ENCODE results near the gene TBX2.
A peak's percentile ranks its signal among the peaks of the same experiment; 100 is the strongest.

TBX2 gene

DNA sequence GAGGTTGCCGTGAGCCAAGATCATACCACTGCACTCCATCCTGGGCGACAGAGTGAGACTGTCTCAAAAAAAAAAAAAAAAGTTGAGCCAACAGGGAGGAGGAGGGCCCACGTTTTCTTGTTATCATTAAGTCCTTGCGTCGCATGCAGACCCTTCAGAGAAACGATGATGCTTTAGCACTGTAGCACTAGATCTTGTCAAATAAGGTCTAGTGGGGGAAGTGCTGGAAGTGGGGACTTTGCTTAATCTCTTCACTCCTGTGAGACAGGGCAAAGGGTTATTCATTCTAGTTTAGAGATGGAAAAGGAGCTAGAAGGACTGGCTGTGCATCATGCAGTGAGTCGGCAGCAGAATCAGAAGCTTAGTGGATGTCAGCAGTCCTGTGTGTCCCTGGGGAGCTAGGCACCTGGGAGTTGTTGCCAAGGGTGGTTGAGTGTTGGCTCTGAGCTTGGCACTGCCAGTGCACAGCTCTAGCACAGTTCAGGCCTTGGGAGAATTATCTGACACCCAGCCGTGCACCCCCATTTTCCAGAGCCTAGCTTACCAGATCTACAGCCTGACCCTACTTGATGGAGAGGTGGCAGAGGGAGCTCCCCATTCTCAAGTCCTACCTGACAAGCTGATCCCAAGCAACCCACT lies 33.4 kb upstream of the TBX2 start:
- no peak for DNase-seq (ENCODE audit: low read depth)
- TF ChIP-seq, protein P1, sequence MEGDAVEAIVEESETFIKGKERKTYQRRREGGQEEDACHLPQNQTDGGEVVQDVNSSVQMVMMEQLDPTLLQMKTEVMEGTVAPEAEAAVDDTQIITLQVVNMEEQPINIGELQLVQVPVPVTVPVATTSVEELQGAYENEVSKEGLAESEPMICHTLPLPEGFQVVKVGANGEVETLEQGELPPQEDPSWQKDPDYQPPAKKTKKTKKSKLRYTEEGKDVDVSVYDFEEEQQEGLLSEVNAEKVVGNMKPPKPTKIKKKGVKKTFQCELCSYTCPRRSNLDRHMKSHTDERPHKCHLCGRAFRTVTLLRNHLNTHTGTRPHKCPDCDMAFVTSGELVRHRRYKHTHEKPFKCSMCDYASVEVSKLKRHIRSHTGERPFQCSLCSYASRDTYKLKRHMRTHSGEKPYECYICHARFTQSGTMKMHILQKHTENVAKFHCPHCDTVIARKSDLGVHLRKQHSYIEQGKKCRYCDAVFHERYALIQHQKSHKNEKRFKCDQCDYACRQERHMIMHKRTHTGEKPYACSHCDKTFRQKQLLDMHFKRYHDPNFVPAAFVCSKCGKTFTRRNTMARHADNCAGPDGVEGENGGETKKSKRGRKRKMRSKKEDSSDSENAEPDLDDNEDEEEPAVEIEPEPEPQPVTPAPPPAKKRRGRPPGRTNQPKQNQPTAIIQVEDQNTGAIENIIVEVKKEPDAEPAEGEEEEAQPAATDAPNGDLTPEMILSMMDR (conservative IDR thresholded peaks at IDR 0.05; ENCODE audit: low read depth, low read length), result no peak
- no peak overlapping the region for H3K4me3 ChIP-seq (ENCODE audit: low read length)

DNA sequence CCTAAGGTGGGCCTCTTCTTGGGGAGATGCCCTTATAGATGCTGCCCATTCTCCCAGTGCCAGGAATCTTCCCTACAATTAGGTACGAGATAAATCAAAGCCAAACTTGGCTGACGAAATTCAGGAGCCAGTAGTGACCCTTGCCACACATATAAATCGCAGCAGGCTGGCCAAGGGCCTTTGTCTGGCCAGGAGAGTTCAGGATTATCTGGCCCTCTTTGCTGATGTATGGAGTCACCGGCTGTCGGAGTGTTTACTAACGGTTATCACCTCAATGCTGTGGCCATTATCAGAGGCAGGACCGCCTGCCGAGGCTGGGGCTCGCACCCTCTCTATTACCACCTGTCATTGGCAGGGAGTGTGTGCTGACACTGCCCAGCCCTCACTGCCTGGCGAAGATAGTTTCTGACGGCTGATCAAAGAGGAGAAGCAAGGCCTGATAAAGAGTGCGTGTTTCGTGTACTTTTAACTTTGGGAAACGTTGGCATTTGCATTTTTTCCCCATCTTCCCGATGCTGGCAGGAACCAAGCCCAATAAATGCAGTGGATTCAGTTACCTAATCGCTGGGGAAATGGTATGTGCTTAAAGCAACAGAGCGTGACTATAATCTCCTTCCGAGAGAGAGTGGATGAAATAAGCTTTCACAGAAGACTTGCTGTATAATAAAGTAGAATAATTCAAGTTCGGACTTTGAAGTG lies 32.8 kb upstream of the TBX2 start:
- TF ChIP-seq, protein P1 (conservative IDR thresholded peaks at IDR 0.05; ENCODE audit: low read depth, low read length), result no peak
- DNase-seq (ENCODE audit: low read depth), result peak; percentile 49
- no peak overlapping the region for H3K4me3 ChIP-seq (ENCODE audit: low read length)

DNA sequence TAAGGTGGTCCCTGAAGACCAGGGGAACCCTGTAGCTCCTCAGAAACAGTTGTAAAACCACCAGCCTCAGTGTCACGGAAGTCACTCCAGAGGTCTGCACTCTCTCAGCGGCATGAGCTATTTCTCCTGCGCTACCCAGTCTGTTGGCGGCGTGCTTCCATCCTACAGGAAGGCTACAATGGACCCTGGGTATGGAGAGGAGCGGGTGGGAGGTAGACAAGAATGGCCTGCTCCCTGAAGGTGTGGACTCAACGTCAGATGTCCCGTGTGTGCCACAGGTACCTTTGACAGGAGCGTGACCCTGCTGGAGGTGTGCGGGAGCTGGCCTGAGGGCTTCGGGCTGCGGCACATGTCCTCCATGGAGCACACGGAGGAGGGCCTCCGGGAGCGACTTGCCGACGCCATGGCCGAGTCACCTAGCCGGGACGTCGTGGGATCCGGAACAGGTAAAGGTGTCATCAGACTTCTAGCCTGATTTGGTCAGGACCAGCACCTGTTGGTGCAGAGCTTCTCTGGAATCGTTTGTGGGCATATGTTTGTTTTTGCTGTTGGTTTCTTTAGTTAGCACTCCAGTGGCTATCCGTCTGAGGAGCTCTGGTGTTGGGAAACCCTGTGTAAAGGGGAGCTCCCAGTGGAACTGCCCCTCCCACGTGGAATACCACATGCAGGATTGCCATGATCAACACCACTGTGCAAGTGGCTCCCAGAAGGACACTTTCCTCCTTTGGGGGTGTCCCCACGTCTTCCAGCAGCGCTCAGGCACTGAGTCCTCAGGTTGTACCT lies 31.4 kb upstream of the TBX2 start:
- TF ChIP-seq, protein P1 (conservative IDR thresholded peaks at IDR 0.05; ENCODE audit: low read depth, low read length), result no peak
- no peak for DNase-seq (ENCODE audit: low read depth)
- no peak overlapping the region for H3K4me3 ChIP-seq (ENCODE audit: low read length)

GRCh38 chr17:61368832-61369450 lies 30.7 kb upstream of the TBX2 start:
- H3K4me3 ChIP-seq (ENCODE audit: low read length), result no peak overlapping the region
- DNase-seq (ENCODE audit: low read depth), result no peak

DNA sequence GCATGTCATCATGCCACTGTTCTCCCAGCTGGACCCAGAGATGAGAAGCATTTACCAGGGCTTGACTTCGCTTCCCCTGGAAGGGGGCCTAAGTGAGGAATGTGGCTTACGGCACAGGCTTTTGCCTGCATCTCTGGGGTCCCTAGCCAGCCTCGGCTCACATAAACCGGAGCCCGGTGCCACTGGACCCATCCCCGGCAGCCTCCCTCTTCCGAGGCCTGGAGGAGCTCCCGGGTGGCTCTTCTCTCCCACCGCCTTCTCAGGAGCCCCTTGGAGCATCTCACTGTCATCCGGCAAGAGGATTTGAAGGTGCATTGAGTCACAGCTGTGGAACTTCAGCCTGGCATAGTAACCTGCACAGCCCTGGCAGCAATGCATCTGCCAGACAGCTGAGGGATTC lies 29.9 kb upstream of the TBX2 start:
- H3K4me3 ChIP-seq (ENCODE audit: low read length), result no peak overlapping the region
- TF ChIP-seq, protein P1 (conservative IDR thresholded peaks at IDR 0.05; ENCODE audit: low read depth, low read length), result no peak
- no peak for DNase-seq (ENCODE audit: low read depth)

More at GRCh38 chr17:61368832-61369450, 30.7 kb upstream of the TBX2 start:
- TF ChIP-seq, protein P1 (conservative IDR thresholded peaks at IDR 0.05; ENCODE audit: low read depth, low read length), result no peak

DNA sequence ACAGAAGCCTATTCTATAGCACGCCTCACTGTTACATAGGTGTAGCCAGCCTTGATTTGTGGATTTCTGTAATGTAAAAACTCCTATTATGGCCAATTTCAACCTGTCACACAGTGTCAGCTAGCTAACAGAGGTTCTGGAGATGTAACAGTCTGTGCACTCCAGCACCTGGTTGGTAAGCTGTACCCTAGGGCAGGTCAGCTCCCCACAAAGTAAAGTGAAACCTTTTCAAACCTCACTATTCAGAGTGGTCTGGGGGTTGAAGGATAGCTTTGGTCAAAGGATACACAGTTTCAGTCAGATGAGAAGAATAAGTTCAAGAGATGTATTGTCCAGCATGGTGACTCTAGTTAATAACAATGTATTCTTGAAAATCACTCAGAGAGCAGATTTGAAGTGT lies 28.5 kb upstream of the TBX2 start:
- no peak for DNase-seq (ENCODE audit: low read depth)
- TF ChIP-seq, protein P1 (conservative IDR thresholded peaks at IDR 0.05; ENCODE audit: low read depth, low read length), result no peak
- no peak overlapping the region for H3K4me3 ChIP-seq (ENCODE audit: low read length)
